Measurements from ENCODE around the gene PTPRK. TPM values are rescaled to one million over a fixed set of nuclear protein-coding genes. Genes with fewer than 3 reads are reported as not detected.

PTPRK gene
- total and polyA plus RNA-seq, 9 of the 15 experiments (the other 6 are each of a cell fraction or from before 2014, with no cell fraction given), result 0.04 to 0.51 TPM; not detected in 7

DNA sequence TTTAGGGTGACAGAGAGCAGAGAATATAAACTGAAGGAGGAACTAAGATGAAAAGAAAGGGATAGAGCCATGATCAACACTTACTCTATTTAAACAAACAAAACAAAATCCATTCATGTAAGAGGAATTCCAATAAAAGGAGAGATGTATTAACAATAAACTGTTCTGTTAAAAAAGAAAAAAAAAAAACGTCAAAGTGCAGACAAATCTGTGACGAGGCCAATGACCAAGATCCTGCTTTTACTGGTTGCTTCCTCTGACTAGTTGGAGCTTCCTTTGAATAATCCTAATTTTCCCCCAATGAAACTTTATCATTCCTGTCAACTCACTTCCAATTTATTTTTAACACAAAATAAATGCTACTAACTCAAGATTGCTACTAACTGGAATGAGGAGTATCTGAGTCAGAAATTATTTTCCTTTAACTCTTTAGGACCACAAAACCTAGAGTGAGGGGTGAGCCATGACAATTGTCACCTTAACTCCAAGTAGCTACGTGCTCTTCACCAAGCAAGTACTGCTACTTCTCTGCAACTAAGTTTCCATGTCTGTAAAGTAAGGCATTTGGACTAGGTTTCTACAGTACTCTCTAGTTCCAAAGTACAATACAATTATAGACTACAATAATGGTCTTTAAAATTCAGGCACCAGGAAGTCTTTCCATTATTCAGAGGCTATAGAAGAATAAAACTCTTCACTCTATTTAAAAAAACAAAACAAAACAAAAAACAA lies 152.0 kb downstream of the PTPRK start (continued):
- TF ChIP-seq RUNX1 (IDR thresholded peaks at IDR 0.05; ENCODE audit: low read depth) (no peak), NEUROD1 (IDR thresholded peaks at IDR 0.05; ENCODE audit: borderline replicate concordance, low read depth, low read length, partially characterized antibody) (no peak)

DNA sequence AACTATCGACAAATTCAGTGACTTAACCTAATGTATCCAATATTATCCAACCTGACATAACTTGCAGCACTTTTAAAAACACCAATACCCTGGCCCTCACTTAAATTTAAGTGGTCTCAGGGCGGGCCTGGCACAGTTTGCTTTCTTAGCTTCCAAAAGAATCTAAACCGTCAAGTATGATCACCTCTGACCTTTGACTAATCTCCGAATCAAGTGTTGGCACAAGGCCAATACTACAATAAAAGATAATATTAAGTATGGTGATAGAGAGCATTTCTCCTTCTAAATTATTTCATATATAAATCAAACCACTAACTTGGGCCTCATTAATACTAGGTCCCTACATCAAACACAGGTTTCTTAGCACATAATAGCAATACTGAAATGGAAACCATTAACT lies 153.0 kb downstream of the PTPRK start:
- 0% methylated on average over 4 of the region's 4 CpGs for WGBS (ENCODE audit: insufficient coverage, low coverage, missing lambda C conversion rate)
- DNase-seq (ENCODE audit: extremely low read depth in 1 of 4, low spot score in 3 of 4), result no peak
- Histone ChIP-seq H2AFZ (ENCODE audit: low read depth, low read length) (no peak overlapping the region), H3K4me1 (replicated peaks in 1 of 2; ENCODE audit: control insufficient read depth in 2 of 2, insufficient read depth in 2 of 2, low read length in 2 of 2) (no peaks in the 10 kb centered on the region), H3K36me3 (ENCODE audit: control insufficient read depth, insufficient read depth, low read length) (no peaks in the 10 kb centered on the region), H3K27me3 (ENCODE audit: control insufficient read depth in 2 of 2, insufficient read depth in 2 of 2, low read length in 2 of 2) (no peaks in the 10 kb centered on the region), H3K27ac (ENCODE audit: extremely low read depth, low read depth, low read length) (no peak overlapping the region), H3K9me1 (ENCODE audit: control insufficient read depth, insufficient read depth, low read length) (no peaks in the 10 kb centered on the region), H3K79me2 (ENCODE audit: control insufficient read depth, insufficient read depth, low read length) (no peaks in the 10 kb centered on the region), H3K4me3 (no peak overlapping the region), H3K9me3 (replicated peaks; ENCODE audit: control insufficient read depth, insufficient read depth, low read depth, low read length) (no peaks in the 10 kb centered on the region), H4K20me1 (replicated peaks; ENCODE audit: control insufficient read depth, insufficient read depth, low read length) (no peaks in the 10 kb centered on the region), H3K4me2 (ENCODE audit: insufficient read depth, low read length) (no peak overlapping the region), H3K9ac (ENCODE audit: insufficient read depth in 1 of 2, low read depth in 2 of 2, low read length in 2 of 2) (no peak overlapping the region)
- ATAC-seq, result no peak
- intact Hi-C loops (cut with micrococcal nuclease), result no loop called here
- TF ChIP-seq NFIX (CRISPR knock-in tag; IDR thresholded peaks at IDR 0.05; ENCODE audit: low read depth), result peak; percentile 51; the same call in 1 of the 2 replicates
- no peak for TF ChIP-seq RHOXF2B (CRISPR knock-in tag; conservative IDR thresholded peaks at IDR 0.05)
- peak; percentile 75 for TF ChIP-seq NFIC (IDR thresholded peaks at IDR 0.05)
- POLR2A ChIA-PET, result no interaction called here
- CTCF ChIA-PET (ENCODE audit: low intra/inter-chr PET ratio), result no interaction called here
- no TSS peak for BruUV-seq (replicated peaks)
- FAIRE-seq, result no peak
- in situ Hi-C loops (cut with MboI), result no loop called here

All from K562 (cell line).